Glomerular visceral epithelial cell (primary cell): ENCODE measurements around the gene ST6GAL1.
A peak's percentile ranks its signal among the peaks of the same experiment; 100 is the strongest.

Experiments used
- DNase-seq: peaks from one replicate; pipeline ENCODE4 v3.0.0-alpha.2; 2016; ENCODE audit errors: extremely low spot score

ST6GAL1 gene

GRCh38 chr3:186915806-186916796 lies 14.2 kb upstream of the ST6GAL1 start:
- no peak for DNase-seq

- DNase-seq: no peak
These were observed 12.6 kb upstream of the ST6GAL1 start for GRCh38 chr3:186917512-186918312.

- no peak for DNase-seq
These were observed 10.0 kb upstream of the ST6GAL1 start for GRCh38 chr3:186920301-186920700.

GRCh38 chr3:186920796-186921195 lies 9.5 kb upstream of the ST6GAL1 start:
- no peak for DNase-seq

- DNase-seq: no peak
These were observed 8.7 kb upstream of the ST6GAL1 start for GRCh38 chr3:186921578-186921977.

- DNase-seq: no peak
These were observed 8.1 kb upstream of the ST6GAL1 start for GRCh38 chr3:186922224-186922623.

GRCh38 chr3:186922790-186923189 lies 7.5 kb upstream of the ST6GAL1 start:
- DNase-seq: no peak

- no peak for DNase-seq
These were observed 7.1 kb upstream of the ST6GAL1 start for GRCh38 chr3:186923241-186923640.

- no peak for DNase-seq
These were observed 4.5 kb upstream of the ST6GAL1 start for GRCh38 chr3:186925826-186926225.

GRCh38 chr3:186929186-186929585 lies 1.1 kb upstream of the ST6GAL1 start:
- no peak for DNase-seq

- no peak for DNase-seq
These were observed 641 bp upstream of the ST6GAL1 start for GRCh38 chr3:186929685-186930084.

GRCh38 chr3:186930641-186931531 lies 560 bp downstream of the ST6GAL1 start:
- DNase-seq: peak; percentile 55

- peak; percentile 35 for DNase-seq
These were observed 1.4 kb downstream of the ST6GAL1 start for GRCh38 chr3:186931532-186932280.

- DNase-seq: no peak
These were observed 2.2 kb downstream of the ST6GAL1 start for GRCh38 chr3:186932281-186933181.

GRCh38 chr3:186933816-186934215 lies 3.5 kb downstream of the ST6GAL1 start:
- no peak for DNase-seq

GRCh38 chr3:186935133-186935532 lies 4.8 kb downstream of the ST6GAL1 start:
- DNase-seq: no peak

GRCh38 chr3:186937017-186937875 lies 6.9 kb downstream of the ST6GAL1 start:
- DNase-seq: no peak

GRCh38 chr3:186938716-186939115 lies 8.4 kb downstream of the ST6GAL1 start:
- DNase-seq: no peak

GRCh38 chr3:186939536-186939935 lies 9.2 kb downstream of the ST6GAL1 start:
- no peak for DNase-seq
